ENCODE results near the gene FASN.
A peak's percentile ranks its signal among the peaks of the same experiment; 100 is the strongest.

The FASN gene

DNA sequence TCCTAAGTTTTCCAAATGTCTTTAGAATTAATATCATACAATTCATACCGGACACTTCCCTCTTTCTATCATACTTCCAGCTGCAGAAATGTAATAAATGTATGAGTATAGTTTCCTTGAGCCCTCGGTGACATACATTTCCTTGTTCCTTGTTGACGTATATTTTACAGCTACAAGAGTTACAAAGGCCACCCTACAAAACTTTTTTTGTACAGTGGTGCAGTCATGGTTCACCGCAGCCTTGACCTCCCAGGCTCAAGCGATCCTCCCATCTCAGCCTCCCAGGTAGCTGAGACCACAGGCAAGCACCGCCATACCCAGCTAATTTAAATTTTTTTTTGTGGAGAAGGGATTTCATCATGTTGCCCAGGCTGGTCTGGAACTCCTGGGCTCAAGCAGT is 25.2 kb downstream of the FASN start:
- no peak for DNase-seq

DNA sequence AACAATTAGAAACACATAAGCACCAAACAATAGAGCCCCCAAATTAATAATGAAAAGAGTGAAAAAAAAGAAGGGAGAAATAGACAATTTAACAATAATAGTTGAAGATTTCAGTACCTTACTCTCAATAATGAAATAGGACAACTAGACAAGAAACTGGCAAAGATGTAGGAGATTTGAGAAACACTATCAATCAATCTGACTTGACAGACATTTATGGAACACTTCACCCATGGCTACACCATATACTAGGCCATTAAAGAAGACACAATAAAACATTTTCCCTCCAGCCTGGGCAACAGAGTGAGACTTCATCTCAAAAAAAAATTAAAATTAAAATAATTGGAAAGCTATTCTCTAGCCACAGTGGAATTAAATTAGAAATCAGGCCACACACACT is 27.4 kb downstream of the FASN start:
- DNase-seq, result no peak

DNA sequence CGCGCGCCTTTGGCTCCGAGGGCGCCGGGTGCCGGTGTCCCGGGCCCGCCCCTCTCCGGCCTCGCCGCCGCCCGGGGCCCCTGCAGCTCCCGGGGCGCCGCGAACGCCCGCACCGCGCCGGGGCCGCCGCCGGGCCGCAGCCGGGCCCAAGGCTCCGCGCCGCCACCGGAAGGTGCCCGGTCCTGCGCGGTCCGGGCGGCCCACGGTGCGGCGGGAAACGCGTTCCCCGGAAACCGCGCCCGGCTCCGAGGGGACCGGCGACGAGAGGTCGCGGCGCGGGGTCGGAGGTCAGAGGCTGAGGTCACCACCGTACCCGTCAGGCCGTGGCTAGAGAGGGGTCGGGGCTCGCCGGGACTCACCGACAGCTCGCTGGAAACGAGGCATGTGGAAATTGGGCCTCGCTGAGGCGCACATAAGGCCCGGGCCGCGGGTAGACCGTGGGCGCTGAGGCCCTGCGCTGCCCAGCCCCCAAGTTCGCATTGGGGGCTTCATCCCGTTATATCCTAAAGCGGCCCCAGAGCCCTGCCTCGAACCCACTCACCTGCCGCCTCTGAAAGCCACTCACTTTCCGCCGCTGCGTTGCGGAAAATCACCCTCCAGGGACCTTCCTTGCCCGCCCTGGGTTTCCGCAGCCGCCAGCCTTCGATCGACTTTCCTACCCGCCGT is 32.3 kb downstream of the FASN start, which contains the start of gene DUS1L:
TSS of gene DUS1L (minus strand) at position 167 of the 666 bp plus-strand sequence. CDS start 745 bp downstream, outside the sequence.
- peak; percentile 41 for DNase-seq

DNA sequence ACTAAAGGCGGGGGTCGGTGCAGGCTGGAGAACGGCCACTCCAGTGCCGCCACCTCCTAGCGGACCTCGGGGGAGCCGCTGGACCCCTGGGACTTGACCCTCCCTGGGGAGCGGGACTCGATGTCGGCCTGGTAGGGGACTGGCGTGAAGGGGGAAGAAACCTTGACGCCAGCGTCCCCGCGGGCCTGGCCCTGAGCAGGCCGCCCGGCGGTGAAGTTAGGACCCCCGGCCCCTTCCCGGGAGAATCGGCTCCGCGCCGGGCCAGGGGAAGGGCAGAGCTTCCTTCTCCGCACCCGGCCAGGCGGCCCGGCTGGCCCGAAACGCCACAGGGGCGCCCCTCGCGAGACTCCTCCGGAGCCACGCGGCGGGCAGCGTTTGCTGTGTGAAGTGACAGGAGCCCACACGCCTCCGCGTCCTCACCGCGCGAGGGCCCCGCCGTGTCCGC is 32.8 kb downstream of the FASN start:
- no peak for DNase-seq

DNA sequence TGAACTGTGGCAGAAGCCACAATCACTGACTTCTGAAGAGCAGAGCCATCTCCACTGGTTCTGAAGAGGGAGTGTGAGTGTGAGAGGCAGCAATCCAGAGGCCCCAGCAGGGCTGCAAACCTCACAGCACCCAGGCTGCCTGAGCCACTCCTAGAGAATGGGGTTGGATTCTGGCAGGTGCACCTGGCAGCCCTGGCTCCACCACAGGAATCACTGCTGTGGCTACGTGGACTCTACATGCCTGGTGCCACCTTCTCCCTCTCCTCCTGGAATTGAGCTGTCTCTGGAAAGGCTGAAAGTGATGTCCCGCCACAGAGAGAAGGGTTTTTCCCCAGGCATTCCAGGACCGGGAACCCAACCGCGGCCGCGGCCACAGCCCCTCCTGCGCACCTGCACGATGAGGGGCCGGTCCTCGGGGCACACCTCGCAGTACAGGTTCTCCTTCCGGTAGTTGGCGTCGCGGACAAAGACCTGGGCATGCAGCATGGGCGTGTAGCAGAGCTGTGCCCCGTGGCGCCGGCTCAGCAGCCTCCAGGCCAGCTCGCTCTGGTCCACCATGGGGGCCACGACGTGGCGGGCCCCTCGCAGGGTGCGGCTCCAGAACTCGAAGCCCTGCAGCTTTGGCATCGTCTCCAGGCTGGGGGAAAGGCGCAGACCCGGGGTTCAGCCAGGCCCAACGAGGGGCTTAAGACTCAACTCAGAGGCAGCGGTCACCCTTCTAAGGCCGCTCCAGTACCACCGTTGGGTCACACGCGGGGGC is 33.4 kb downstream of the FASN start:
- DNase-seq, result no peak

DNA sequence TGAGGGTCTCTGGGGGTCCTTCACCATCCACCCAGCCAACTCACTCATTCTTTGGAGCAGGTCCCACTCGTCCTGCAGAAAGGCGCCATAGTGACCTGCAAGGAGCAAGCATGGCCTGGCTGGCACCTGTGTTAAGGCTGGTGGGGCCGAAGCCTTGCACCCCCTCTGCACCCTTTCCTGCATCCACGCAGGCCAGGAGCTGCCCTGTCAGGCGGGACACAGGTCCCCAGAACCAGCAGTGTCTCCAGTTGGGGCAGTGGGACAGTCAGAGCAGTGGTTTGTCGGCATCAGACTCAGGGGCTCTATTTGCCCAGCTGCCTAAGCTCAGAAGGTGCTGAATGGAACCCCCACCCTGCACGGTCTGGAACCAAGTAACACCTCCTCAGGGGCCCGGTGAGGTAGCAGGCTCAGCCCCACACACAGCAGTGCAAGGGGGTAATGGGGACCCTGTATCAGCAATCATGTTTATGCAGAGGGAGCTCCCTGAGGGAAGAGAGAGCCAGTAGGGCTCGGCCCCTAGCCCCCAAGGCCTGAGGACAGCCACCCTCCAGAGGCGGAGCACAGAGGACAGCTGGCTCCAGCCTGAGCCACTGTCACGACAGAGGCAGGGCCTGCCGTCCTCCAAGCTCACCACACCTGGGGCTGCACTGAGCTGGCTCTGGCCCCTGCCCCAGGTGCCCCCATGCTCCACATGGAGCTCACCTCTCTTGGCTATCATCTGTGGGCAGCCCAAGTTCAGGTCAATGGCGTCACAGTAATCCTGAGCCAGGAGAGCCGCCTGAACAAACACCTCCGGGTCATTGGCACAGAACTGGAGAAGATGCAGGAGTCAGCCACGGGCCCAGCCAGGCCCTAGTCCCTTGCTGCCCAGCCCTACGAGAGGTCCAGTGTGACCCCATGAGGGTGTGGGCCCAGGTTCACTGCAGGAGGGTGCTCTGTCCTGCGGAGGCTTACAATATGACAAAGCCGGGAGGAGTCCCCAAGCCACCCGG is 34.3 kb downstream of the FASN start:
- no peak for DNase-seq

DNA sequence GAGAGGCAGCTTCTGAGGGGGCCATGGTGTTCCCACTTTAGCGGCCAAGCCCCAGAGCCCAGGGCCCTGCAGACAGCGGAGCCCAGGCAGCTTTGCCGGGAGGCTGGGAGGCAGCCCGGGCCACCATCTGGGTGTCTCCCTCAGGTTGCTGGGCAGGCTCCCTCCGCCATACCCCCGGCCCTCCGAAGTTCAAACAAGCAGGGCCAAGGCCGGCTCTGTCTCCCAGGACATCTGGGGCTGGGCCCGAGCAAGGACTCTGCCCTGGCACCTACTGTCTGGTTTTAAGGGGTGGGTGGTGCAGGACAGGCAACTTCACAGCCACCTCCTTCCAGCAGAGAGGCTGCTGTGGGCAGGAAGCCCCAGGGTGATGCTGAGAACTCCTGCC is 35.1 kb downstream of the FASN start:
- DNase-seq, result no peak

DNA sequence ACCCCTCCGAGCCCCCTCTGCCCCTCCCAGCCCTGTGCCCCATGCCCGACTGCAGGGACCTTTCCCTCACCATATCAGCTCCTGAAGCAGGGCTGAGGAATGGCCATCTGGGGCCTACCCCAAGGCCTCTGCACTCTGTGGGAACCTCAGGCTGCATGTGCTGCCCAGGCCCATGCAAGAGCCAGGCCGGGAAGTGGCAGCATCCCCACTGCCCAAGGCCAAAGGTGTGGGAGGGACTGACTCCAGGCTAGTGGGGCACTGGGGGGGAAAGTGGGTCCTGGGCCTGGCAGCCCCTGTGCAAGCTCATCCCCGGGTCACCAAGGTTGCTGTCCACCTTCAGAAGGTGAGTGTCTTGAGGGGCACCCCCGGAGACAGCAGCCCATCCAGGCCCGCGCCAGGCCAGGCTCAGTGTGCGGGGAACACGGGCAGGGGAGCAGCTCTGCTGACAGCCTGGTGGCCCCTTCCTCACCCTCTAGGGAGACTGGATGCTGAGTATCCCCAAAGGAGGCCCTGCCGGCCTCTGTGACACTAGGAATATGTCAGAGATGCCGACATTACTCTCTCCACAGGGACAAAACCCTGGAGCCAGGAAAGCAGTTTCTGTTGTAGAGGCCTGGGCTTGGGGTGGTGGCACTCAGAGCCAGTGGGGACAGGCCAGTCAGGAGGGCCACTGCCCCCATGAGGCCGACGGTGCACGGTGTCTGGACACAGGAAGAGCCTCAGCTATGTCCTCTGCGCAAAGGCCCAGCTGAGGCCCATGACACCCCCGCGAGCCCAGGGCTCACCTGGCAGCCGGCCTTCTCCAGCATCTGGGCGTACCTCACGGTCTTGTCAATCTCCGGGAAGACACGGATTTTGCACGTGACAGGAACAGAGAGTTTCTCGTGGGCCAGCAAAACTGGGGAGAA is 35.7 kb downstream of the FASN start:
- DNase-seq, result no peak

DNA sequence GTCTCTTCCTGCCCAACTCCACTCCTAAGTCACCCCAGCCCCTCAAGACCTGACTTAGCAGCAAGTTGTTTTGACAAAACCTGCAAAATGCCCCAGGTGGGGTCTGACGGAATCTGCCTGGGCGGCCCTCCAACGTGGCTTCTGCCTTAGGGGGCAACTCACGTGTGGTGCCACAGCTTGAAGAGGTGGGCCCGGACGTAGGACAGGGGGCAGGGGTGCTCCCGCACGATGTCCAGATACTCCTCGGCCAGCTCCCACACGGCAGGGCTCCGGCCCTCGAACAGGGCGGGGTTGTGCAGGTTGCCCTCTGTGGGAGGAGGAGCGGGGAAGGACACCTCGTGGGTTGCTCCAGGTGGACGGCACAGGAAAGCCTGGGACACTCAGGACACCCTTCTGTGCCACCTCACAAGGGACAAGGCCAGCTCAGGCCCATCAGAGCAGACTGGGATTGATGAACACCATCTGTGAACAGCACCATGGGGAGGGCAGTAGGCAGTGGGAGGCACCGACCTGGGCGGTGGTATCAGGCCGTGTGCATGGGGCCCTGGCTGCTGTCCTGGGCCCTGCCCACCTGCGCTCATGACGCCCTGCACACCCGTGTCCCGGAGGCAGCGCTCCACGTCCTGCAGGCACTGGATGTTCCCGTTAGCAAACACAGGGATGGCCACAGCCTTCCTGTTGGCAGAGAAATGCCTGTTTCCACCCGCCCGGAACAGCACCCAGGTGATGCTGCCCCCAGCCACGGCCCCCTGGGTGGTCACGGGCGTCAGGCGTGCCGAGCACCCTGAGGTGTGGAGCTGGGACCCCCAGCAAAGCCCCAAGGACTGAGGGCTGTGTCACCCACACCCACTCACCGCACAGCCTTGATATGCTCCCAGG is 36.8 kb downstream of the FASN start:
- DNase-seq, result no peak

DNA sequence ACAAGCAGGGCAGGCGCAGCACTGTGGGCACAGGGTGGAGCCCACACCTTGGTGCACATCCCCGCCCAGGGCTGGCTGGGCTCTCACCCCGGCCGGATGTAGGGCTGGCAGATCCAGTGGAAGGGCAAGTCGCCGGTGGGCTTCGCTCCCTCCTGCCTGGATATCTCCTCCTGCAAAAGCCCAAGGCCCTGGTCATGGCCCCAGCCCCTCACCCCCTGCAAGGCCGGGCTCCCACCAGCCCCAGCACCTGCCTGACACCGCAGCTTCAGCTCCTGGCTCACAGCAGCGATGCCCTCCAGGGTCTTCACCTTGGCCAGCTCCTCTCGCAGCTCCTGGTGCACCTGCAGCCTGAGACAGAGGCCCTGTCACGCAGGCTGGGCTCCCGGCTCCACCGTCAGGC is 37.4 kb downstream of the FASN start:
- no peak for DNase-seq

DNA sequence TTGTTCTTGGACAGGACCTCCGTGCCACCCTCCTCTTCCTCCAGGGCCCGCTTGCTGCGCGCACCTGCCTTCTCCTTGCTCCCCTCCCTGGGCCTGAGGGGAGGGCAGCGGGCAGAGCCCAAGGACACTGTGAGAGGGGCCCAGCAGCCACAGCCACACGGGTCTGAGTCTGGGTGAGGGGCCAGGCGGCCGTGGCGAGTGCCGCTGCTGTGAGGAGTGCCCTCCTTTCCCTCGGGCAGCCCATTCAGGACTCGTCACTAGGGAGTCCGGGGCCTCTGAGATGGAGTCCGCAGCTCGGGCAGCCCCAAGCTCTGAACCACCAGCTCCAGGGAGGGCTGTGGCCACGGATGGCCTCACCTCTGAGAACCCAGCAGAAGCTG is 38.0 kb downstream of the FASN start:
- no peak for DNase-seq

DNA sequence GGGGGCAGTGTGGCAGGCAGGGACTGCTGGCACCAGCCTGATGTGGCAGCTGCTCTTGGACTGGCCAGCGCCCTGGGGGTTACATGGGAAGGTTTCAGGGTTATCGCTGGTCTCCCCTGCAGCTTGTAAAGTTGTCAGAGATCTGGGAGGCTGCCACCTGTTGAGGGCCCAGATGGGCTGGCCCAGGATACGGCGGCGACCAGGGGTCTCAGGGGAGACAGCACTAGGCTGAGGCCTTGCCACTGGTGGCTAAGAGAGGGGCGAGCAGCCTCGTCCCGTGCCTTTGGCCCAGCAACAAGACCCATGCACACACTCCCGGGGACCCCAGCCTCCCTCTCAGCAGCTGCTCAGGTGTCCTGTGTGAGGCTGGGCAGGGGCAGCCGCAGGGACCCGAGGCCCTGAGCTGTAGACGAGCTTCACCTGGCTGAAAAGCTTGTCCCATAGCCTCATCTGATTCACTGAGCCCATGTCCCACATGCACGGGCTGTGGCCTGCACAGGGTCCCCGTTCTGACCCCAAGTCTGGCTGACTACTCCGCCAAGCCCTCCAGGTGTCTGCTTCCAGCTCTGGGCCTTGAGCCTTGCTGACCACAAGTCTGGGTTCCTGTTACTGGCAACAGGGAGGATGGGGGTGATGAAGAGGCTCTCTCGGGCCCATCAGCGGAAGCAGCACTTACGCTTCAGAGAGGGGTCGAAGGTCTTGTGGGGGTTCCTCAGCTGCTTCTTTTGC is 38.6 kb downstream of the FASN start:
- DNase-seq, result no peak

DNA sequence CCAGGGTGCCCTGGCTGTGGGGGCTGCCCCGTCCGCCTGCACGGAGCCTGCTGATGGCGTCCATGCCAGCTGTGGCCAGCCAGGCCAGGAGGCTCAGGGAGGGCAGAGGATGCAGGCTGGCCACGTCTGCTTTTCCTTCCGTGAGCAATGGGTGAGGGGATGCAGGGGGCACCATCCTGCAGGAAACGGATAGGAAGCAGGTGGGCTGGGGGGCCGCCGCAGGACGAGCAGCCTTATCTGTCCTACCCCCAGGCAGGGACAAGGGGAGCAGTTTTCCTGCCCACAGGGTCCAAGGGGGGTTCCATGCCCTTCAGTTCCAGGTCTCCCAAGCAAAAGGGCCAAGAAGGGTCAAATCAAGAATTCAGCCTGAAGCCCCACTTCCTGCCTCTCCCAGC is 39.2 kb downstream of the FASN start:
- no peak for DNase-seq

DNA sequence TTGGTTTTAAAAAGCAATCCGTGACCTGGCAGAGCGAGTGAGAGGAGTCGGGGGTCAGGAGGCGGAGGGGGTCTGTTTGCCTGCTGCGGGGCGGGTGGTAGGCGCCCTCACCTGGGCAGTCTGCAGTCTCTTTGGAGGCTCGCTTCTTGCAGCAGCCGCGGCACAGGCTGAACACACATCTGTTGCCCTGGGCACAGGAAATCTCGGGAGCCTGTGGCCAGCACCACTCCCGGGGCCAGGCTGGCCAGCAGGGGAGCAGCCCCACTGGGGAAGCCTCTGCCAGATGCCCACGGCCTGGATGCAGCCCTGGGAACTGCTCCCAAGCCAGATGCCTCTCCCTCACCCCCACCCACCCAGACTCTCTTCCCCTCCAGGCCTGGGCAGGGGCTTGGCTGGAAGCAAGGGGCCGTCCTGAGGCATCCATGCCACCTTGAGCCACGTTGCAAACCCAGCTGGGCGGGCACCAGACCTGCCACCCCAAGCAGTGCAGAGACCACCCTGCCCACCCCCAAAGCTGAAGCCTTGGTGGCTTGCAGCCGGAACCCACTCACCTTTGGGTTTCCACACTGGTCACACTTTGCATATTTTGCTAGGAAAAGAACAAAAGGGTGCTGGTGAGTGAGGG is 39.7 kb downstream of the FASN start:
- DNase-seq, result no peak

DNA sequence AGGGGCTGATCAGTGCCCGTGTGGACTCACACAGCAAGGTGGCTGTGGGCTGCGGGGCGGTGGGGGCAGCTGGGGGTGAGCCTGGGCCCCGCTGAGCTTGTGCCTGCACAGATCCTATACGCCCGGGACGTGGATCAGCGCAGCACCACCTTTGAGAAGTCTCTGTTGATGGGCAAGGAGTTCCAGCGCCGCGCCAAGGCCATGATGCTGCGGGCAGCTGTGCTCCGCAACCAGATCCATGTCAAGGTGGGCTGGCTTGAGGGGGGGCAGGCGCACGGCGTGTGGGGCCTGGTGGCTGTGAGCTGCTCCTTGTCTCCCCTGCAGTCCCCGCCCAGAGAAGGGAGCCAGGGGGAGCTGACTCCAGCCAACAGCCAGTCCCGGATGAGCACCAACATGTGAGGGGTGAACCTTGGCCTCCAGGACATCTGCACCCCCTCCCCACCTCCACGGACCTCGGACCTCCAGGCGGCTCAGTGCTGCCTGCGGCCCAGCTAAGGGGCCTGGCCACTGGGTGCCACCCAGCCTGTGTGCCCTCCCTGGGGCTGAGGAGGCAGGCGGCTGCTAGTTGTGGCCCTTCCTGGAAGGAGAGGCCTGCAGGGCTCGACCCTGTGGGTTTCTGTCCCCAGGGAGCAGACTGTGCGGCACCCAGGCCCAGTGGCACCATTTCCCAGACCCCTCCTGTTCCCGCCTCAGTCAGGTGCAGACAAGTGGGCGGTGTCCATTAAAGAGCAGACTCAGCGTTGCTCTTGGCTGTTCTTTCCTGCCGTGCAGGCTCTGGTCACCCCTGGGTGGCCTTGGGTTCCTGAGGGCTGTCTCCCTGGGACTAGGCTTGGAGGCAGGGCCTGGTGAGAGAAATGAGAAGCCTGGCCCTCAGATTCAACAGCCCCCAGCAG is 41.1 kb downstream of the FASN start:
- no peak for DNase-seq

DNA sequence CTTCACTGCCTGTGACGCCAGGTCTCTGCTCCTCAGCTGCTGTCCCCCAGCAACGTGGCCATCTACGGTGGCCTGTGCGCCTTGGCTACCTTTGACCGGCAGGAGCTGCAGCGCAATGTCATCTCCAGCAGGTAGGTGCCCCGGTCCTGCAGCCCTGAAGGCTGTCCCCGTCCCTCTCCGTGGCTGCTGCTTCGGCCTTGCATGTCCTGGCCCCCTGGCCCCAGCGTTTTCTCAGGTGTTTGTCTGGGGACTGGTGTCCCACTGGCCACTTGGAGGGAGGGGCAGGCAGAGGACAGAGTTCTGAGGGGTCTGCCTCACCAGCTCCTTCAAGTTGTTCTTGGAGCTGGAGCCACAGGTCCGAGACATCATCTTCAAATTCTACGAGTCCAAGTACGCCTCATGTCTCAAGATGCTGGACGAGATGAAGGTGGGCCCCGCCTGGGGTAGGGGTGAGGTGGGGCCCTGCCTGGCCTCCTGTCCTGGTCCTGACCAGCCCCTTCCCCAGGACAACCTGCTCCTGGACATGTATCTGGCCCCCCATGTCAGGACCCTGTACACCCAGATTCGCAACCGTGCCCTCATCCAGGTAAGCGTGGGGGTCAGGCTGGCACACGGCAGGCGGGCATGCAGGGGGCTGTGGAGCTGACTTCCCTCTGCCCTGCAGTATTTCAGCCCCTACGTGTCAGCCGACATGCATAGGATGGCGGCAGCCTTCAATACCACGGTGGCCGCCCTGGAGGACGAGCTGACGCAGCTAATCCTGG is 41.9 kb downstream of the FASN start:
- no peak for DNase-seq

DNA sequence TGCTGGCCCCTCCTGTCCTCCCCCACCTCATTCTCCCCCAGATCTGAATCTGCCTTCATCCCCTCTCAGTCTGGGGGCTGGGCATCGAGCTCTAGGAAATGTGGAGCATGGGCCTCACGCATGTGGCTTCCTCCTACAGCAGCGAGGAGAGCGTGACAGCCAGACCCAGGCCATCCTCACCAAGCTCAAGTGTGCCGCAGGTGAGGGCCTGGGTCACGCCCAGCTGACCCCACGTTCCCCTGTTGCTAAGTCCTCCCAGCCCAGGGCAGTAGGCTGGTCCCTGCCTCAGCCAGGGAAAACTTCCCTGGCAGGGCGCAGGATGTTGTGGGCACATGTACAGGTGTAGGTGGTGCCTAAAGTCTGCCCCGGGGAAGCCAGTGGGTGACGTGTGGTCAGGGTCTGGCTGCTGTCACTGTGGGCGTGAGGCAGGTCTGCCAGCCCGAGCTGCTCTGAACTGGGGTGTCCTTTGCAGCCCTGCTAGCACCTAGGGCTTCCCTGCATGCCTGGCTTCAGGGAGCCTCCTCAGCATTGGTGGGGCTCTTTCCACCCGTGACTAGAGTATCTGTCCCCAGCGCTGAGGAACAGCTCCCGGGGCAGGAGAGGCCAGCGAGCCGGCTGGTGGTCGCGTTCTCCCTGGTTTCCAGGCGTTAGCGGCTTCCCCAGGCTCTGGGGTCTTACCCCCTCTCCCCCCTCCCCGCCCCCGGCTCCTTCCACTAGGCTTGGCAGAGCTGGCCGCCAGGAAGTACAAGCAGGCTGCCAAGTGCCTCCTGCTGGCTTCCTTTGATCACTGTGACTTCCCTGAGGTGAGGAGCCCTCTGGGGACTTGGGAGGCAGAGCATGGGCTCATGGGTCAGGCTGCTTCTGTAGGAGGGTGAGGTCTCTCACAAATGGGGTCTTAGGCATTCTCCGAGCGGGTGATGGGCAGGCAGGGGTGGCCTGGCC is 42.7 kb downstream of the FASN start:
- no peak for DNase-seq
